Fibroblast of the conjunctiva (primary cell): ENCODE data around the gene PIP5K1B.

ENCODE experiments used
- DNase-seq: peaks from one replicate; pipeline ENCODE4 v3.0.0-alpha.2; 2010; ENCODE audit warnings: low read depth

The PIP5K1B gene

DNA sequence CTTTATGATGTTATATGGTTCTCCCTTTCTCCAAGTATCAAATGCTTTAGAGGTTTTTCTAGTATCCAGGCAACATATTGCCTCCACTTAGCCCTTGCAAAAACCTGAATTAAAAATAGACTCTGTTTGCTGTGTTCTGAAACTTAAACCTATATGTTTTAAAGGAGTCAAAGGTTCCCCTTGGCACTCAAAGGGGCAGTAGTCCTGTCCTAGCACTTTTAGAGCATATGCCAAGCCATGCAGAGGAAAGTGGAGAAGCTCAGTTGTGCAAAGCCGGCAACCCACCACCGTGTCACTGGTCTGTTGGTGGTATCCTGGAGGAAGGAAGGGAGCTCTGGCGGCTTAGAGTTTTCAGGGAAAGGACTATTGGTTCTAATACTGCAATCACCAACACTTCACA lies 154.3 kb downstream of the PIP5K1B start:
- no peak for DNase-seq

DNA sequence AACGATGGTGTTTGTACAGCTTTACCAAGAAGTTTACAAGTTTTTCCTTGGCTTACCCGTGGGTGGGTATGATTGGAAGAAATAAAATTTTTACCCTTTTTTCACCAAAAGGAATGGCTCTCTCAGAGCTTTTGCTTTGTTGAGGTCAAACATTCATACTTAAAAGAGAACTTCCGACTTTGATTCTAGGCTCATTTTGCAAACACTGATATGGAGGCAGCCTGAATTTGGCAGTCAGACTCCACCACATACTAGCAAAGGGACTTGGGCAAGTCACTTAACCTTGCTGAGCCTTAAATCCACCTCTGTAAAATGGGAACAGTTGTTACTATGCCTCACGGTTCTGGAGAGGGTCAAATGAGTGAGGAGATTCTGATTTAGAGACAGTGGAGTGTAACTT lies 155.4 kb downstream of the PIP5K1B start:
- no peak for DNase-seq

DNA sequence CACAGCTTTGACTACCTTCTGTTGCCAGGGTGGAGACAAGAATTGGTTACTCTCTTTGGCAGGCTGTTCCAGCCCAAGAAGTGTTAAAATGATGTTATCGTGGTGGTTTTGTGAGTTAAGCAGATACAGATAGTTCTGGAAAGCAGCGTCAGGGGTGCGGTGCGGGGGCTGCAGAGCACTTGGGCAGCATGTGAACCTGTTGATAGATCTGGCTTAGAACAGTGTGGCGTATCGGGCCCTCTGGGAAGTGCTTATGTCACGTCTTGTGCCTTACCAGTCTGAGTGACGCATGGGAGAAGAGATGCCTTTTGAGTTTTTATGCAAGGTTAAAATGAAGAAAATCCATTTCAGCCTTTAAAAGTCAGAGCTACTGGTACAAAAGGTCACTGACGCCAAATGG lies 156.4 kb downstream of the PIP5K1B start:
- DNase-seq = no peak

DNA sequence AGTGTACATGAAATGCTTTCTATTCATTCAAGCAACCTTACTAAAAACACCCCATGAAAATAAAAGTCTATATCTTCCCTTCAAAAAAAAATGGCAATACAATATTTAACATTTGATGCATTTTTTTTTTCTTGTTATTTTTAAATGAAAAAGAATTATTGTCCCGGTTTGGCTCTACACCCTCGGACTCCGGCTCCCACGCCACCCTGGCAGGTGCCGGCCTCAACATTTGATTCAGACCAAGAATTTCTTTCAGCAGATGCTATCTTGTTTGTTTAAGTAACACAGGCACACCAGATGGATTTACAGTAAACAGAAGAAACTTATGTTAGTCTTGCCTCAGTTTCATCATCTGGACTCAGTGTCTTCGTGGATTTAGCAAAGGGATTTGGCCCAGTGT lies 162.0 kb downstream of the PIP5K1B start:
- DNase-seq = no peak

DNA sequence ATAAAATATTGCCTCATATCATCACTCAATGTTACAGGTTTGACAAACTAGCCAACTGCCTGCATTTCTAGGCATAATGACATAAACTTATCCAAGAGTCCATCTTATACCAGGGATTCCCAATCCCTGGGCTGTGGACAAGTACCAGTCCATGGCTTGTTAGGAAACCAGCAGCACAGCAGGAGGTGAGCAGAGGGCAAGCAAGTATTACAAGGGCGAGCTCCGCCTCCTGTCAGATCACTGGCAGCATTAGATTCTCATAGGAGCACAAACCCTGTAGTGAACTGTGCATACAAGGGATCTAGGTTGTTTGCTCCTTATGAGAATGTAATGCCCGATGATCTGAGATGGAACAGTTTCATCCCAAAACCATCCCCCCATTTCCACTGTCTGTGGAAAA lies 164.0 kb downstream of the PIP5K1B start:
- DNase-seq = no peak

DNA sequence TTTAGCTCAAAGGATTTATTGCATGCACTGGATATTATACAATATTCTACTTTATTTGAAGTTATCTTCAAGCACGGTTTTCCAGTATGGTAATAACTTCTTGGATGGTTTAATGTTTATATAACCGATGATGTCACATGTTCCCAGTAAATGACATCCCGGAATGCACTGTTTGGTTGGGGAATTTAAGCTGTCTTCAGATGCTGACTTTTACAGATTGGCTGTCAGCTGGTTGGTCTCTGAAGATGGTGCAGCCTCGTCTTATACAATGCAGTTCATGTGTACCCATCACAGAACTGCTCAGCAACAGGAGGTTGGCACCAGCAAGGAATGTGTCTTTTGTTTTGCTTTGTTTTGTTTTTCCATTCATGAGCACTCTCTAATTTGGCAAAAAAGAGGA lies 165.0 kb downstream of the PIP5K1B start:
- no peak for DNase-seq

DNA sequence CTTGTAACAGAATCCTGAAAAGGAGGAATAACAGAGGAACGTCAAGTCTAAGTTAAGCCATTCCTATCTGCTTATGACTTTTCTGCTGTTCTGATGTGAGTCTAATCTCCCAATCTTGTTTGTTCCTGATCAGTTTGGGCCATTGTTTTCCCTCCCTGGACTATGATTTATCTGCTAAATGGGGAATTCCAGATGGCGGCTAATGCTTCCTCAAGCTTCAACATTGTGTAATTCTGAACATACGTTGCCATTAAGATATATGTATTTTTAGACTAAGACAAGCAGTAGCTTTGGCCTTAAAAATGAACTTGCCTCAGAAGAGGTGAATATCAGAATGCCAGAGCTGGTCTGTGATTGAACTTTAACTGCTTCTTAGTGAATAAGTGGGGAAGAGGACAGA lies 166.2 kb downstream of the PIP5K1B start:
- DNase-seq = no peak

DNA sequence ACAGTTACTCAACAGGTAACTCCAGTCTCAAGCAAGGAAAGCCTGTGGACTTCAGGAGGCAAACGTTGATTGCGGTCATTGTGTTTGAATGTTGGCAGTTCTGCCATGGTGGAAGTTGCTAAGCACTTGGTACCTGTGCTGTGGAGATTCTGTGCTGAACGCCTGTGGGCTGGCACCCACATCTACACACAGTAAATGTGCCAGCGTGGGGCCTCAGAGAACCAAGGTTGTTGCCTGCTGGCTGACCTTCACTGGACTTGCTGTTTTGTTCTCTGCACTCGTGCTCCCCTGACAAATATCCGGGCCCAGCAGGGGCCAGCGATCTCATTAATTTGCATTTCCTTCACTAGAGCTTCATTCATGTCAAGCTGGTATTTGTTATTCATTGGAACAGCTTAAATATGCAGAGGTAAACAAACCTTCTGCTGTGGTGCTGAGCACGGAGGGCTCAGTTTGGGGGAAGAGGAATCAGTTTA lies 167.0 kb downstream of the PIP5K1B start:
- DNase-seq = no peak

DNA sequence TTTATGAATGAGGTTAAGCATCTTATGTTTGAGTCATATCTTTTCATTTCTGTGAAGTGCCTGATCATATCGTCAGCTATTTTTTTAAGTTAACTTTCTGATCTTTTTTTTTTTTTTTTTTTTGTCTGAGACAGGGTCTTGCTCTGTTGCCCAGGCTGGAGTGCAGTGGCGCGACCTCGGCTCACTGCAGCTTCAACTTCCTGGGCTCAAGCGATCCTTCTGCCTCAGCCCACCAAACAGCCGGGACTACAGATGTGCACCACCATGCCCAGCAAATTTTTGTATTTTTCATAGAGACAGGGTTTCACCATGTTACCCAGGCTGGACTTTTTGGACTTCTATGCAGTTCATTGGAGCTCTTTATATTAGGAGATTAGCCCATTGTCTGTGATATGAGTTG lies 168.1 kb downstream of the PIP5K1B start:
- no peak for DNase-seq

DNA sequence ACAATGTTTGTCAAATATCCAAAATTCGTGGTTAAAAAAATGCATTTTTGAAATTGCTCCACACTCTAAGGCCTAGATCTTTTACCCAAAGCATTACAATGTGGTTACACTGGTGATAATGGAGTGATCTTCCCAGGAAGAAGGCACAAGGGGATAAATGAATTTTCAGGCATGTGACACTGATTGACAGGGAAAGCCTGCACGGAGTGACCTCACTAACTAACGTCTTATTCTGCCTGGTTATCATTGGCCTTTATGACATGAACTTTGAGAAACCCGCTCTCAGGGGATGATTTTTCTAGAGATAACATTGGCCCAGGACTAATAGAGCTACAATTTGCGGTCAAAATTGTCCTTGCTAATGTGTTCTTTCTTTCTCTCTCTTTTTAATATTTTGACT lies 171.2 kb downstream of the PIP5K1B start:
- DNase-seq = no peak

DNA sequence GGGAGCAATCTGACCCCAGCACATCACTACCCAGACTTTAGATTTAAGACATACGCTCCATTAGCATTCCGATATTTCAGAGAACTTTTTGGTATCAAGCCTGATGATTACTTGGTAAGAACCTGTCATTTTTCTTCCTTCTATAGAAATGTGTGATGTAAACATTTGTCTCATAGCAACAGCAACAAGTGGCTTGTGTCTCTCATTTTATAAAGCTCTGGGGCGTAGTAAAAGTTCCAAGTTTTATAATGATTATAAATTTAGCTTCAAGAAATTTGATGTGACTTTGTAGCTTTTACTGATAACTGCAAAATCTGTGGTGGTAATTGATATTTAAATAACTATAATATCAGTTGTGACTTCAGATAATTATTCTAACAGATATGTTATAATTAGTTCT lies 171.6 kb downstream of the PIP5K1B start:
- DNase-seq = no peak

DNA sequence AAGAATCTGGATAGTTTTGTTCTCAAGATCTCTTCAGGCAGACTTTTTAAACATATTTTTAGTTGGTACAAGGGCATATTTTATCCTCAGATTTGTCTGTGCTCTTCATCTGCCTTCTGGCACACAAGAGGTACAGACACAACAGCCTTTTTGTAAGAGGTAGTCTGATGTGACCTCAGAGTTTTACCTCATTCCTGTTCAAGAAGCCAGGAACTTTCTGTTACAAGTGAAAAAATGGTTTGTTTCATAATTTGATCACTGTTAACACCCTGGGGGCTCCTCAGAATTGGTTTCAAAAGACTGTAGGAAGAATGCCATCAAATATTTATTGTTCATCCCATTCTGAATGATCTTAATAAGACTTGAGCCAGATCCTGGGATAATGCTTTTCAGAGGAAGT lies 172.2 kb downstream of the PIP5K1B start:
- DNase-seq = no peak

DNA sequence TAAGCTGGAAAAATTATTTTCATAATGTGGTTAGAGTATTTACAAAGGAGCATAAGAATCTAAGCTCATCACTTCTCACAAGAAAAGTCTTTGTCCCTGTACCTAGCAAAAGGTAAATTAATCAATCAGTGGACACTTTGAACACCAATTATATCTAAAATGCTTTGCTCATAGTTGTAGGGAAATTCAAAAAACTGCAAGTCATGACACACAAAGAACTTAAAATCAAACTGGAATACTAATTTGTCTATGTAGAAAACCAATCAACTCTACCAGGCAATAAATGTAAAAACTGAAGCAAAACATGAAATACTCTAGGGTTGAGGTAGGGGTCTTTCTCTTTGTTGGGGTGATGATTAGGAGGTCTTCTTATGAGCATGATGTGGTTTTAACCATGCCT lies 173.4 kb downstream of the PIP5K1B start:
- no peak for DNase-seq

DNA sequence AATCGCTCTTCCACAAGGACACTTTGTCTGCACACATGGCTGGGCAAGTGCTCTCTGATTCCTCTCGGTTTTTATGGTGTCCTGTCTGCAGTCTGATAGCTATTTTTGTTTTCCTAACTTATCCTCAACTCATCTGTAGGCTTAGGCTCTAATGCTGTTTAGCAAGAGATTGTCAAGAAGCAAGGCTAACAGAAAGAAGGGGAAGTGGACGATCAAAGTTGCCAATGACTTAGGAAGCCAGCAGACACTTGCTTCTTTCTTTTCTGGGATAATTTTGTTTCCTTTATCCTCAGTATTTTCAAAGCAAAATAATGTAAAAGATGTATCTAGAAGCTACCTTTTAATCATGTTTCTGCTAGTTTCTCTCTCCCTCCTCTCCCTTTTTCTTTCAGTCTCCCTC lies 178.2 kb downstream of the PIP5K1B start:
- DNase-seq = no peak

DNA sequence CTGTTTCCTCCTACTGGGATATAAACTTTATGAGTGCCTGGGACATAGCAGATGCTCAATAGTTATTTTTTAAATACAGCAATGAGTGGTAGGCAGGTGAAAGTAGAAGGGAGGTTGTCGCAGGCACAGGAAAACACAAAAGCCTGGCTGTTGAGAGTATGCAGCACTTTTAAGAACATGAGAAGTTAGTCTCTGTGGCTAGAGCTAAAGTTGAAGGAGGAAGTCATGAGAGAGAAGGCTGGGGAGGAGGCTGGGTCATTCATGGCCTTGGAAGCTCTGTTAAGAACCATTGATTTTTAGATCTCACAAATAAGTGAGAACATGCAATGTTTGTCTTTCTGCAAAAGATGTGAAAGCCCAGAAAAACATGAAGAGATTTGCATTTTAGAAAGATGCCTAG lies 182.2 kb downstream of the PIP5K1B start:
- no peak for DNase-seq

DNA sequence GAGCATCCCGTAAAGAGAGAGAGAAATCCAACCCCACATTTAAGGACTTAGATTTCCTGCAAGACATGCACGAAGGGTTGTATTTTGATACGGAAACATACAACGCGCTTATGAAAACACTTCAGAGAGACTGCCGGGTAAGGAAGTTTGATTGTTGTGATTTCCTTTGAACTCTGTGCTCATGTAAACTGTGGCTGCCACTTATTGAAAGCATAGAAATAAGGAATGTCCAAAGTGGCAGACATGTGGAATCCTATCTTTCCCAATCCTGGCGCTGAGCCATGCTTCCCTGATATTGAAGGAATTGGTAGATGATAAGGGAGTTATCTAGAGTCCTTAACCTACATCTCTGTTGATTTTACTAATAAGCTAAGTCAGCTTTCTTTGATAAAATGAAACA lies 189.5 kb downstream of the PIP5K1B start:
- DNase-seq = no peak

DNA sequence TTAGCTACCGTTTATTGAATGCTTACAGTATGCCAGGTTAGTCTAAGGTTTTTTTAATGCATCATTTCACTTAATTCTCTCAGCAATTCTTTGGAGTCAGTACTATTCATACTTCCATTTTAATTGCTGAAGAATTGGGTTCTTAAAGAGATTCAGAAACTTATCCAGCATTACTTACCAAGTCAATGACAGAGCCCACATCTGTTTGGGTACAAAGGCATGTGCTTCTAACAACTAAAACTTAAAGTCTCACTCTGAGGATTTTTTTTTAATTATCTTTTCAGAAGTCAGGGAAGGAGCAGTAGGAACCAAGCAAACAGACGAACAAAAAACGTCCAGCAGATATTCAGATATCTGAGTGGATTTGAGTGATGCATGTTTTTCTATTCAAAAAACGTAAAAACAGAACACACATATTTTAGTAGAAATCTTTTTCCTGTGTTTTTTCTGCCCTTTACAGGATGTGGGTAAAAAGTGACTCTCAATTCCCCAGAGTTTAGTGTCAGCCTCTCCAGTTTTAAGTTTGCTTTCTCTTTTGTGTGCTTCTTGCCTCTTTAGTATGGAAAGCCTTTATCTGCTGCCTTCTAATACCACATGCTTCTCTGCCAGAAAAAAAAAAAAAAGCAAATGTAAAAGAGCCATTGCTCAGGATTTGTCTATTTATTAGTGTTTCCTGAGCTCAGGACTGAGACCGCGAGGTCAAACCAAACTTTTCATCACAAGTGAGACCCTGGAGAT lies 190.9 kb downstream of the PIP5K1B start:
- DNase-seq = no peak

DNA sequence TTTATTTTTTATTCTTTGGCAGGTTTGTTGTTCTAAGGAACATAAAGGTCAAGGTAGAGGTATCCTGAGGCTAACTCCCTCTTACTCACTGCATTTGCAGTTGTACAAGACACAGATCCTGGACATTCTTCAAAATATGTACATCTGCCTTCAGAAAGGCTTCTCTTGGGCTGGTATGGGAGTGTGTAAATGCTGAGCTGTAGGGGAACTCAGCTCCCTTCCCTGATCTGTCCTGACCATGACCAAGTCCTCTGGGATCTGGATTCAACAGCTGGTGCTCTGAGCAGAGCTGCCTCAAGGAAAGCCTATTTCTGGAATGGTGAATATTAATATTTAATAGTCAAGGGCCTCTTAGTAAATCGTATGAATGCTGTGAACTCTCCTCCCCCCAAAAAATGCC lies 191.4 kb downstream of the PIP5K1B start:
- DNase-seq = no peak

DNA sequence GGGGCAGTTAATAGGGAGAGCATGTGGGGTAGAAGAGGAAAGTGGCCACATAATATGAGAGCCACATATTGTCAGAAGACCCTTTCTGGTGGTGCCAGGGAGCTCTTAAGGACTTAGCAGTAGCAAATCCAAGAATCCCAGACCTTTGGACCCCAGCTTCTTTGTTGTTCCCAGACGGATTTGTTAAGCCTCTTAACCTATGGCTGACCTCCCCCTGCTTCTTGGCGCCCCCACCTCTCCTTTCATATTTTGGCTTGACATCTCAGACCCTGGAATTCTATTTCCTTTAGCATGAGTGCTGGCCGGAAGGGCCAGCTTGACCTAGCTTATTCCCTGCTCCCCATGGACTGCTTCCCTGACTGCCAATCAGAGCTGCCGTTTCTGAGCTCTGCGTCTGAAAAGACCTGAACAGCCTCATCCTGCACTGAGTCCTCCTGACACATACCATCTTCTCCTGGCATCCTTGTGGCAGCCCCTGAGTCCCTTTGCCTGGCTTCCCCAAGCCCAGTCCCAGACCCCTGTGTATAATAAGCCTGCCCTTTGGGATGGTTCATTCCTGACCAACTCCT lies 192.6 kb downstream of the PIP5K1B start:
- no peak for DNase-seq

DNA sequence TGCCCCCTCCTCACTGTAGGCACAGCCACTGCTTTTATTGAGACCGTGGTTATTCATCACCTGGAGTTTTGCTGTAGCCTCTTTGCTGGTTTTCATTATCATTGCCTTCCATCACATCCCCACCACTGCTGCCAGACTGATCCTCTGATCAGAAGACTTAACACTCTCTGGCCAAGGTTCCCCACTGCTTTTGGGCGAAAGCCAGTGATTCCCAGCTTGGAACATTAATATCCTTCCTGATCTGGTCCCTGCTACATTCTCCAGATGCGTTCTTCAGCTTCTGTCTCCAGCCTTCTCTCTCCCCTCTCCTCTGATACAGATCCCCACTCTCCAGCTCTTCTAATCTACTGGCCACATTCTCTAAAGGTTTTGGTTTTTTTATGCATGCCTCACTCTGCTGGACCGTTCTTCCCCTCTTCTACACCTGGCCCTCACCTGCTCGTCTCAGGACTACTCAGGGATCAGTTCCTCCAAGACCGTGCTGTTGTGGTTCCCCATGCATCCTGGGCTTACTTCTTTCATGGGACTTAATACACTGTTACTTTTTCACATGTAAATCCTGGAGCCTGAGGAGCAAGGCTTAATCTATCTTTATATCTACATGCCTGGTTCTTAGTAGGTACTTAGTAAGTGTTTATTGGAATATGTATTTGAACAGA lies 193.9 kb downstream of the PIP5K1B start:
- no peak for DNase-seq

DNA sequence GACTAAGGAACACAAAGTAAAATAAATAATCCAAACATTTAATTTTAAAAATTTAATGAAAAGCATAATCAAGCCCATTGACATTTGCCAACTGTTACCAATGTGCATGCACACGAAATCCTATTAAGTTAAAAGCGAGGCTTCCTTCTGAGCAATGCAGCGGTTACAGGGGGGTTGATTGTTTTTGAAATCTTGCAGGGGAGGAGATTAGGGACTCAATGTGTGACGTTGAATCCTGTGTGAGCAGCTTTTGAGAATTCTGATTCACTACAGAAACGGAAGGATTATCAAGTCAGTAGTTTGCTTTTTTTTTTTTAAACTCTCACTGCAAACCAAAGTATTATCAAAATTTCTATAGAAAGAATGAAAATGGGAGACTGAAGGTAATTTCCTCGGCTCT lies 199.4 kb downstream of the PIP5K1B start:
- DNase-seq = no peak

DNA sequence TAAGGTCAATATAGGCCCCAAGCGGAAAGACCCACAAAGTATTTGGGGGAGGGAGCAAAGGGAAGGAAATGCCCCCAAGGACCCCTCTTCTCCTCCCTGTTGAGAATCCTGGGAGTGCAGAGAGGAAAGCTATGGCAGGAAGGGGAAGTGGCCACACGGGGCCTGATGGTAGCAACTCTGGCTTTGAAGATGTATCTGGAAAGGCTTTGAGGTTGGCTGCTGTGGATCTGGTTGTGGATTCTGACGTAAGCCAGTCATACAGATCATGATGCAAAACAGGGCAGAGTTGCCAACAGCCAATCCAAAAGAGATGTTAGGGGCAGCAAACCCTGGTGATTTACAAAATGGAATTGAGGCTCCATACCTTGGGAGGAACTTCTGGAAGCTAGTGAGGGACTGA lies 200.1 kb downstream of the PIP5K1B start:
- DNase-seq = no peak

DNA sequence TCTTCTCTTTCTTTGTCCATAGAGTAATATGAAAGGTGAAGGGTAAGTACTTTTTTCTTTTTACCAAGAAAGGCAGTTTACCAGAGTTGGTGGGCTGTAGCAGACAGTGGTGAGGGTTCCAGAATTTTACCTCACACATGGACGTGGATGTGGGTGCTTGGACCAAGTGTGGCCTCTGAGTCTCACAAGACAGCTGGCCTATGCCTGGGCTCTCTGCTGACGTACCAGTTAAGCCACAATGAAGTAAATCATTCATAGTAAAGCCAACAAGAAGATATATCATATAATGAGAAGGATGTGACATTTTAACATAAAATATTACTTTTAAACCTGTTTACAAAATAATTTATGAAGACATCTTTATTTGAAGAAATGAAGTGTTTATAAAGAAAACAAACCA lies 202.9 kb downstream of the PIP5K1B start:
- DNase-seq = no peak

DNA sequence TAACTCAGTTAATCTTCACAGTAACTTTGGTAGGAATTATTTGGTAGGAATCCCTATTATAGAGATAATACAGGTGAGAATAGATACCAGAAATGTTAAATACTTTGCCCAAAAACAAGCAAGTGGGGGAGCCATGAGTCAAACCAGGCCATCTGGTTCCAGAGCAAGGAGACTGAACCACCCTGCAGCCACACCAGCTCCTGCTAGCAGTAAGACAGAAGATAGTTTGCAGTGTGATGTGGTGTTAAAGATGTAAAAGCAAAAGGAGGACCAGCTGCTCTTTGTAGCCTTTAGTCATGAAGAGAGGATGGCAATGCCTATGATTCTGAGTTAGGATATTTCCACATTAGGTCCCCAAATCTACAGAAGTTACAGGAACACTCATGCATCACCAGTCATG lies 207.5 kb downstream of the PIP5K1B start:
- no peak for DNase-seq
